HG02870 (cell line): ENCODE results near the gene TNFSF12.

Source experiments
- ATAC-seq: cut with Tn5 transposase; IDR thresholded peaks from one replicate; pipeline ENCODE4 v1.9.1; 2021; ENCODE audit warnings: mild to moderate bottlenecking, moderate library complexity; ENCODE audit not compliant: unreplicated experiment

Gene TNFSF12

GRCh38 chr17:7548585-7549400 lies at the start of gene TNFSF12:
Gene TNFSF12 (plus strand): TSS chr17:7549058. CDS start chr17:7549154, 96 bp downstream.
- no peak for ATAC-seq

- ATAC-seq = no peak
Observed at GRCh38 chr17:7499161-7499560, 49.7 kb upstream of the TNFSF12 start.

GRCh38 chr17:7501729-7502128 lies 47.1 kb upstream of the TNFSF12 start:
- no peak for ATAC-seq

- no peak for ATAC-seq
Observed at GRCh38 chr17:7502171-7502847, 46.5 kb upstream of the TNFSF12 start.

- no peak for ATAC-seq
Observed at GRCh38 chr17:7502987-7503386, 45.9 kb upstream of the TNFSF12 start.

- ATAC-seq = no peak
Observed at GRCh38 chr17:7503521-7503920, 45.3 kb upstream of the TNFSF12 start.

- no peak for ATAC-seq
Observed at GRCh38 chr17:7508145-7508544, 40.7 kb upstream of the TNFSF12 start.

- ATAC-seq = no peak
Observed at GRCh38 chr17:7508846-7509245, 40.0 kb upstream of the TNFSF12 start.

- no peak for ATAC-seq
Observed at GRCh38 chr17:7509937-7510336, 38.9 kb upstream of the TNFSF12 start.

- no peak for ATAC-seq
Observed at GRCh38 chr17:7511108-7511507, 37.8 kb upstream of the TNFSF12 start.

GRCh38 chr17:7512105-7512504 lies 36.8 kb upstream of the TNFSF12 start:
- ATAC-seq = no peak

- ATAC-seq = no peak
Observed at GRCh38 chr17:7512824-7513540, 35.9 kb upstream of the TNFSF12 start.

GRCh38 chr17:7513850-7514419 lies 34.9 kb upstream of the TNFSF12 start:
- ATAC-seq = no peak

- ATAC-seq = no peak
Observed at GRCh38 chr17:7515911-7516610, 32.8 kb upstream of the TNFSF12 start.

GRCh38 chr17:7523033-7523432 lies 25.8 kb upstream of the TNFSF12 start:
- no peak for ATAC-seq

GRCh38 chr17:7528842-7529241 lies 20.0 kb upstream of the TNFSF12 start:
- no peak for ATAC-seq

- ATAC-seq = no peak
Observed at GRCh38 chr17:7530023-7530900, 18.6 kb upstream of the TNFSF12 start.

- no peak for ATAC-seq
Observed at GRCh38 chr17:7538050-7538449, 10.8 kb upstream of the TNFSF12 start.

- ATAC-seq = no peak
Observed at GRCh38 chr17:7538891-7539545, 9.8 kb upstream of the TNFSF12 start.
